Stimulated activated CD8-positive, alpha-beta memory T cell treated with anti-CD3 and anti-CD28 coated beads, Interleukin-12 subunit alpha, Interleukin-12 subunit beta, amount 100 ng/mL, for 24 hours (primary cell): ENCODE data around the gene CDH4.
"Not testable (repeated sequence)": the region's sequence is repeated elsewhere in the genome, so short reads cannot be mapped to it uniquely, and the experiment has no call there.

Source experiments
- DNase-seq: peaks from one replicate; pipeline ENCODE4 v3.0.0-alpha.2; 2020; ENCODE audit errors: extremely low read depth

CDH4 gene

DNA sequence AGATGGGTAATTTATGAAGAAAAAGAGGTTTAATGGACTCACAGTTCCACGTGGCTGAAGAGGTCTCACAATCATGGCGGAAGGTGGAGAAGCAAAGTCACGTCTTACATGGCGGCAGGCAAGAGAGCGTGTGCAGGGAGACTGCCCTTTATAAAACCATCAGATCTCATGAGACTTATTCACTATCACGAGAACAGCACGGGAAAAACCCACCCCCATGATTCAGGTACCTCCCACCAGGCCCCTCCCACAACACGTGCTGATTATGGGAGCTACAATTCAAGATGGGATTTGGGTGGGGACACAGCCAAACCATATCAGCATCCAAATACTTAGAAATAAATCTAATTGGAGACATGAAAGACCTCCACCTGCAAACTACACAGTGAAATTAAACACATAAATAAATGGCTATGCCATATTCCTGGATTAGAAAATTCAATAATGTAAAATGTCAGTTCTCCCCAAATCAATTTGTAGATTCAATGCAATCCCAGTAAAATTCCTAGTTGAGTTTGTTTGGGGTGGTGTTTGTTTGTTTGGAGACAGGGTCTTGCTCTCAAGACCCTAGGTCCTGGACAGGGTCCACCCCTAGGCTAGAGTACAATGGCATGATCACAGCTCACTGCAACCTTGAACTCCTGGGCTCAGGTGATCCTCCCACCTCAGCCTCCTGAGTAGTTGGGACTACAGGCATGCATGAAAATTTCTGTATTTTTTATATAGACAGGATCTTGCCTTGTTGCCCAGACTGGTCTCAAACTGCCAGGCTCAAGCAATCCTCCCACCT is 712.0 kb downstream of the CDH4 start:
- DNase-seq = no peak

DNA sequence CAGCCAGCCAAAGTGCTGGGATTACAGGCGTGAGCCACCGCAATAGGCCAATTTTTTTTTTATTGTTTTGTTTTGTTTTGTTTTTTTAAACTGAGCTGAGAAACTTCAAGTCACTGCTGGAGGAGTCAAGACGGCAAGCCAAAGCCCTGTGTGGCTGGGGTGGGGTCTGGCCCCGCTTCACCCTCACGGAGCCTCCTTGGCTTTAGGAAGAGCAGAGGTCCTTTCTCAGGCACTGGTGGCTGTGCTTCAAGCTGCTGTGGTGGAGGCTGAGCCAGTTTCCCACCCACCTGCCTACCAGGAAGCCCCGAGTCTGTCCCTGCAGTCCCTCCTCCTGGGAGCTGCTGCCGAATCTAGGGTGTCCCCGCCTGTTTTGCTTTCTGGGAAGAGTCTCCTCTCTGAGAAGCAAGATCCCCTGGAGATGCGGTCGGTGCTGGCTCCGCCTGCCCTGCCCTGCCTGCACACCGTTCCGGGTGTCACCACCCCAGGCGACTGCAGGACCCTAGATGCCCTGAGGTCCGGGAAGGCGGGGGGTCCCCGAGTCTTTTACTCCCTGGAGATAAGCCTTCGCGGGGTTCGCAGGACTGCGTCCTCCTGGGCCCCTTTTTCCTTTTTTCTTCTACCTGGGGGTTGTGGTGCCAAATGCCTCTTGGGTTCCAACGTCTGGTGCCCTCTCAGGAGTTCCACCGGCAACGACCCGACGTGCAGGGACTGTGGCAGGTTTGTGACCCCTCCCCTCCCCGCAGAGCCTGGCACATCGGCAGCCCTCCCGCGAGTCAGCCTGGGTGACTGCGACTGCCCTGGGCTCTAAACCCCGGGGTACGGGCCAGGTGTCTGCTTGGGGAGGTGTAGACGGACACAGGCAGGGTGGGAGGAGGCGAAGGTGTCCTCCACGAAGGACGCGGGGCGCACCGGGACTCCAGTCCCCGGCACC is 712.9 kb downstream of the CDH4 start:
- DNase-seq = no peak

DNA sequence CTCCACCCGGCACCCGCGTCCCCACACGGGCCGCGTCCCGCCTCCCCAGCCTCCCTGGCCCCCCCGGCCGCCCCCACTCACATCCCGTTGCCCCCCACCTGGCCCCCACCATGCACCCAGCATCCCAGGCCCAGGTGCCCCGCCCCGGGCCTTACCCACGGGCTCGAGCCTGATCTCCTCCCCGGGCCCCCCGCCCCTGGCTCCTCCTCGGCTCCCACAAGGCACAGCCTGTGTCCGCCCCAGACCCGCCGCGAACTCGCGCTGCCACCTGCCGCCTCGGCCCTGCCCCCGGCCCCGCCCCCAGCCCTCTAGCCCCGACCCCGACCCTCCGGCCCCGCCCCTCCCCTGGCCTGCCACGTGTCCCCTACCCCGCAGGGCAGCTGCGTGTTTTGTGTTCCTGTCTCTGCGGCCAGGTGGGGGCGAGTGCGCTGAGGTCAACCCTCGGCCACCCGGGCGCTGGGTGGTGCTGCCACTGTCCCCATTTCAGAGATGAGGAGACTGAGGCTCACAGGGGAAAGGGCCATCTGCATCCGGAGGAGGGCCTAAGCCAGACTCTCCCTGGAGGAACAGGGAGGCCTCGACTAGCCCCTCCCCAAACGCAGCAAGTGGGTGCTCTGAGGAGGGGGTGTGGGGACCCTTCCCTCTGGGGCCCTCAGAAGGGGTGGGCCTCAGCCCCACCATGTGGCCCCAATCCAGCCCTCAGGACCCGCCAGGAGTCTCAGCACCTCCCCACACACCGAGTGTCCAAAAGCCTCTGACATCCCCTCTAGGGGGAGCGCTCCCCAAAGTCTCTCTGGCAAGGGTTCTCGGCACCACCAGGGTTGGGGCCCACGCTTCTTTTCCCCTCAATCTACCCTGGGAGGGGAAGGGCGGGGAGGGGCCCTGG is 713.8 kb downstream of the CDH4 start:
- no peak for DNase-seq

DNA sequence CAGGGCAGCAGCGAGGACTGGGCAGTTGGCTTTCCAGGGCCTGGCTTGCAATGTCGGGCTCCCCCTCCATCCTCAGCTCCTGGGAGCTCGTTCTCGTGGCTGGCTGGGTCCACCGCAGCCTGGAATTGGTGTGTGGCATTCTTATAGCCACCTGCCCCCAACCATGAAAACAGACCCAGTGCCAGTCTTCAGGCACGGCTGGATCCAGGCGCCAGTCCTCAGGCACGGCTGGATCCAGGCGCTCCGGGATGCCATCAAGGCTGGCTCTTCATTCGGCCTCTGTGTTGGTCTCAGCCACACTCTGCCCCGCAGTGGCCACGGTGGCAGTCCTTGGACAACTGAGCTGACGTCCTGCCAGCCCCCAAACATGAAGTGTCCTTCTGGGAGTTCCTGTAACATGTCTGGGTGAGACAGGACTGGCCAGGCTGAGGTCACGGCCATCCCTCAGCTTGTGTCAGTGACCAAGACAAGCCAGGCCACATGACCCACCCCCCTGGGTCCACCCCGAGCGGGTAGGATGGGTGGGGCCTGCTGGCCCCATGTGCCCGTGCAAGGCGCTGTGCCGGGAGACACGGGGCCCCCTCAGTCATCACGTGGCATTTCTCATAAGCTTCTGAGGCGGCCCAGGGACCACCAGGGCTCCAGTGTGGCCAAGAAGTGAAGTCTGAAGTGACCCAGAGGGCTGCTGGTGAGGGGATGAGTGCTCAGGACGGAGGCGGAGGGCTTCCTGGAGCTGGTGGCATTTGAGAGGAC is 714.6 kb downstream of the CDH4 start:
- DNase-seq = no peak

DNA sequence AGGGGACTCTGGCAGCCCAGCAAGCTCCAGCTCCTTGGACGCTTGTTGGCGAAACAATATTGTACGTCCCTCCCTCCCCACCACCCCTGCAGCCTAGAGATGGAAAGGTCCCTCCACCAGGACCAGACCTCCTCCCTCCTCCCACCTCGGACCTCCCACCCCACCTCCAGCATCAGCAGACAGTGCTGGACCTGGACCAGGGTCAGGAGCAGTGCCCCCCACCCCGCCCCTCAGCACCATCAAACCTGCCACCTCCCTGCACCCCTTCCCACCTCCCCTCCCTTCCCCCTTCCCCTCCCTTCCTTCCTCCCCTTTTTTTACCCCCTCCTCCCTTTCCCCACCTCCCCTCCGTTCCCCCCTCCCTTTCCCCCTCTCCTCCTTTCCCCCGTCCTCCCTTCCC is 715.2 kb downstream of the CDH4 start:
- no peak for DNase-seq

DNA sequence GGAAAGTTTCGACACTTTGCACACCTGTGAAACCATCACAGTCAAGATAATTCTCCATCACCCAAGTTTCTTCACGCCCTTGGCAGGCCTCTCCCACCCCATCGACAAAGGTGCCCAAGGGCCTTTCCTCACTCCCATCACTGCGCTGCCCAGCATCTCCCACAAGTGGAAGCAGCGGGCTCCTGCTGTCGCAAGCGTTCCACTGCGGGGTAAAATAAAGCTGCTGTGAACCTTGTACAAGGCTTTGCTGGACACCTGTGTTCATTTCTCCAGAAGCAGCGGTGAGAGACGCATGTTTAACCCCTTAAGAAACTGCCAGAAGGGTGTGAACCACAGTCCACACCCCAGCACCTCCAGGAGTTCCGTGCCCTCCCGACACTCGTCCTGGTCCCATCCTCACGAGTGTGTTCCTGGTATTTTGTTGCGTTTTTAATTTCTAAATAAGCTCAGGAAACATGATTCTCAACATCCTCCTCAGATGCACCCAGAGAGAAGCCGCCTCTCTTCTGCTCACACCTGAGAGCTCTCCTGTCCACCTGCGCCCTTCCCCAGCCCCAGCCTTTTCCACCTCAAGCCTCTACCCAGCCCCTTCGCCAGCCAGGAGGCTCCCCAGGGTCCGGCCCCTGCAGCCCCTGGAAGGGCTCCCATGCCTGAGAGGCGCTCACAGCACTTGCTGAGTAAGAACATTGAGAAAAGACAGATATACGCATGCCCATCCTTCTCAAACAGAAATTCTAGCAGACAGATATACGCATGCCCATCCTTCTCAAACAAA is 716.2 kb downstream of the CDH4 start:
- DNase-seq = no peak

DNA sequence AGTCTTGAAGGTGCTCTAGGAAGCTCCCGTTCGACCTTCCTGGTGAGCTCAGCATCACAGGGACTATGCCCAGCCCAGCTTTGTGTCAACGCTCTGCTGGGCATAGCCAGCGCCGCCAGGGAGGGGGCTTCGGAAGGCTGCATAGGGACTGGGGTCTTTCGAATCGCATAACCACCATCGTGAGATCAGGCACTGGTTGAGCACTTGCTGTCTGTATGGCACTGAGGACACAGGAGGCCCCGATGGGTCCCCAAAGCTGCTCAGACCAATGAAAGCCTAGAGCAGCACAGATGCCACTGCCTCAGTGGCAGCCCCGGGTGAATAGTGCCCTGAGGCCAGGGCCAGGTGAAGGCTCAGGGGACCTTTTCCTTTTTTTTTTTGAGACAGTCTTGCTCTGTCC is 716.9 kb downstream of the CDH4 start:
- no peak for DNase-seq

DNA sequence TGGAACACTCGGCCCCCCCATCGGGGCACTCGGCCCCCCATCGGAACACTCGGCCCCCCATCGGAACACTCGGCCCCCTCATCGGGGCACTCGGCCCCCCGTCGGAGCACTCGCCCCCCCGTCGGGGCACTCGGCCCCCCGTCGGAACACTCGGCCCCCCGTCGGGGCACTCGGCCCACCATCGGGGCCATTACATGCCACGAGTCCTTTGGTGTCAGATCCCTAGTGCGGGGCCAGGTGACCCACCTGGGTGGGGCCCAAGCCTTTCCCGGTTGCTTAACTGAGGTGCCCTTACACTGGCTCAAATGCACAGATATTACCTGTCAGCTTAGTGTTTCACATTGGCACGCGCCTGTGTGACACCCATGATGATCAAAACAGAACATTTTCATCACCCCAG is 717.7 kb downstream of the CDH4 start:
- DNase-seq = no peak

DNA sequence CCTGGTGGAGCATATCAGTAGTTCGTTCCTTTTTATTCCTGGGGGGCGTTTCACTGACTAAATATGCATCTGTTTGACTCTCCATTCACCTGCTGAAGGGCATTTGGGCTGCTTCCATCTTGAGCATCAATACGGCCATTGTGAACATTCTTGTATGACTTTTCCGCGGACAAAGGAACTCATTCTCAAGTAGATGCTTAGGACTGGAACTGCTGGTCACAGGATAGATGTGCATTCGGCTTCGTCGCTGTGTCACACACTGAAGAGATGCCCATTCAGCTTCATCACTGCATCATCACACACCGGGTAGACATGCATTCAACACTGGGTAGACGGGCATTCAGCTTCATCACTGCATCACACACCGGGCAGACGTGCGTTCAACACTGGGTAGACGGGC is 718.3 kb downstream of the CDH4 start:
- no peak for DNase-seq

DNA sequence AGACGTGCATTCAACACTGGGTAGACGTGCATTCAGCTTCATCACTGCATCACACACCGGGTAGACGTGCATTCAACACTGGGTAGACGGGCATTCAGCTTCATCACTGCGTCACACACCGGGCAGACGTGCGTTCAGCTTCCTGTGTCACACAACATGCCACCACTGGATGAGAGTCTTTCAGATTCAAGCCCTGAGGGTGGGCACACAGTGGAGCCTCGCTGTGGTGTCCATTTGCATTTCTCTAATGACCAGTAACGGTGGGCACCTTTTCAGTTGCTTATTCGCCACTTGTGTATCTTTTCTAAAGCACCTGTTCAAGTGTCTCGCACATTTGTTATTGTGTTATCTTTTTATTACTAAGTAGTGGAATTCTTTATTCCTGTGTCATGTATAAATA is 719.5 kb downstream of the CDH4 start:
- not testable (repeated sequence) for DNase-seq

DNA sequence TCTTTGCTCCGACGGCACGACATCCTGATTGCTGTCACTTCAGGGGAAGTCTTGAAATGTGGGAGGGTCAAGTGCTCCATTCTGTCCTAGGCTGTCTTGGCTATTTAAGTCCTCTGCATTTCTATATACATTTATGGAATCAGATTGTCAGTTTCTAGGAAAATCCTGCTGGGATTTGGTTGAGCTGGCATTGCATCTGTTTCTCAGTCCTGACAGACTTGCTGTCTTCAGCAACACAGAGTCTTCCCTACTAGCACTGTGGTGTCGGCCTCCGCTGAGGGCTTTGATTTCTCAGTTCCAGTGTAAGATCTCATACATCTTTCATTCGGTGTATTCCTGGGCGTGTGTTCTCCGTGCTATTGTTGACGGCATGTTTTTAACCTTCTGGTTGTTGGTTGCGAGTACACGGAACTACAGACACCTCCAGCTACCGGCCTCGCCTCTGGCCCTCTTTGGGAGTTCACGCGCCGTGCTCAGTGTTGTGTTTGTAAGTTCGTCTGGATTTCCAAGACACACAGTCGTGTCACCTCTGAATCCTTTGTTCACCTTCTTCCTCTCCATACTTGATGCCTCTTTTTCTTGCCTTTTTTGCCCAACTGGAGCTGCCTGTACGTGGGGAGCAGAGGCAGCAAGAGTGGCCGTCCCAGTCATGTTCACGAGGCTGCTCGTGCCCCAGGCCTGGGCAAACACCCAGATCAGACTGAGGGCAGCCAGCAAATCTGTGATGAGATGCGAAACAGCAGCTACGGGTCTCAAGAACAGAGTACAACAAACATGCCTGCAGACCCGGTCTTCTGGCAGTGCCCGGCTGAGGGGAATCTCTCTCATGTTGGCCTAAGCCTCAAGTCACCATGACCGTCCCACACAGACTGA is 720.8 kb downstream of the CDH4 start:
- DNase-seq = no peak

DNA sequence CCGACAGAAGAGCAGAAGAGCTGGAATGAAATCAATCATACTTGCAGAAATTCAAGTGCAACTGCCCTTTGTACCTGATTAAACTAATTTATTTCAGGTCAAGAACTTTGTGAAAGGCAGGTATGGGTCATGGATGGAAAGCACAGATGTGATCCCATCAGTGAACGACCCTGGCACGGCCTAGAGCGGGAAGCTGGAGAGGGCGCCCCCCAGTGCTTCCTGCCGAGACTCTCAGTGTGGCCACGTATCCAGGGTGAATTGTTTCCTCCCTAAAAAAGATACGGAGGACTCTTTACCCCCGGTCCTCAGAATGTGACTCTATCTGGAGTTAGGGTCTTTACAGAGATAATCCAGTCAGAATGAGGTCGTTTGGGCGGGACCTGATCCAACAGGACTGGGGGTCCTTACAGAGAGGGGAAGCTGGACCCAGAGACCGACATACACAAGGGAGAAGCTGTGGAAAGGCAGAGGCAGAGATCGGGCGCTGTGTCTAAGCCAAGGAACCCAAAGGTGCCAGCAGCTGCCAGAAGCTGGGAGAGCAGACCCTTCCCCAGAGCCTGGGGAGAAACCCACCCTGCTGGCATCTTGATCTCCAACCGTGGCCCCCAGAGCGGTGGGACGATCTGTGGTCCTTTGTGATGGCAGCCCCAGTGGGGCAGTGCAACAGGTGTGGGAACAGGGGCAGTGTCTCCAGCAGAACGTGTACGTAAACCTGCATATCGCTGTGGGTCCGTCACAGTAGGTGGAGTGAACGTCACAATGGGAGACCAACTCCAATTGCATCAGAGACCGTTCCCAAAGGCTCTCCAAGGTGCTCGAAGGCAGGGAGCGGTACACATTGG is 721.7 kb downstream of the CDH4 start:
- no peak for DNase-seq

DNA sequence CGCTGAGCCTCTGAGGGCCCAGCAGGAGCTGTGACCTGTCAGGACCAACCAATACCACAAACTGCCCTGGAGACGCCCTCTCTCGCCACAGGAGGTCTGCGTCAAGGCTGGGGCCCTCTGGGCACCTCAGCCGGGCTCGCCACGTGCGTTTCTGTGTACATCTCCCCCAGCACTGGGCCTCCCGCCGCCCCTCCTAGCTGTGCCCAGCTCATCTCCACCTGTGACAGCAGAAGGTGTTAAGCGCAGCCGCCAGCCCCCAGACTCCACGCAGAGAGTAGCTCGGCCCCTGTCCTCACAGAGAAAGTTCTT is 722.2 kb downstream of the CDH4 start:
- no peak for DNase-seq

DNA sequence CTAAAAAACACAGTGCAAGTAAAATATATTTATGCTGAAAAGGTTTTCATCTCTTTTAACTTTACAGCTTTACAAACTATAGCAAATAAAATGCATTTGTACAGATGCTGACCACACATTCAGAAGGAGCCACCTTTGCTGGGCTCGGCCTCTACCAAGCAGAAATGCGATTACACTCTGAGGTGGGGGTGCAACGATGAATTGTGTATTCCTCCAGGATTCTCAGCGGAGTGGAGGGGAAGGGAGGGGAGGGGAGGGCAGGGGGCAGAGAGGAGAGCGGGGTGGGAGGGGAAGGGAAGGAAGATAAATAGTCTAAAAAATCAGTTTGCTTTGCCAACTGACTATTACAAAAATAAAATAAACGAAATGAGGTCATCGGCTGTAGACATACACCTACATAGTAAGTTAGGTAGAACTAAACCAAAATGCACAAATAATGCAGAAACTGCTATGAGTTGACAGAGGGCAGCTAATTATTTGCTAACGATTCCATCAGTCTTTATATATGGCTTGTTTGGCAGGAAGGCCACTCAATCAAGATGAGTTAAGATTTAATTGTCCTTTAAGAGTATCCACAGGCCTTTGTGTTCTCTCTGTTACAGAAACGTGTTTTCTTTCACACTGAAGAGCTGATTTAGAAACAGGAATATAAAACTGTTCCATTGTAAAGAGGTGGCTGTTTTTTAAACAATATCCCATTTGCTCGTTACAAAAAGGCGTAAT is 723.5 kb downstream of the CDH4 start:
- no peak for DNase-seq

DNA sequence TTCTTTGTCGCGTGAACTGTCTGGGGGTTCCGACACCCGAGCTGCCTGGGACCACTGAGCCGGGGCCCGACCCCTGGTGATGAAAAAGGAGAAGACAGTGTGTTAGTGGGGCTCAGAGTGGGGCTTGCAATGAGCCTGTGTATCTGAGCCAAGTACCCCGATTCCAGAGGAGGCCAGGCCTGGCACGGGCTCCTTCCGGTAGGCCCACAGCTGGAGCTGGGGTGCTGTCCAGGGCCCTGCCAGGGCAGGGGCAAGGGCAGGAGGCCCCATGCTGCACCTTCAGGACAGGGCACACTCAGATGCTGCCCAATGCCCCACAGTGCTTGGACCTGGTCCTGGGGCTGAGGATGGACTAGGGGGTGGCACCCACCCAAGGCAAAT is 724.2 kb downstream of the CDH4 start:
- no peak for DNase-seq

DNA sequence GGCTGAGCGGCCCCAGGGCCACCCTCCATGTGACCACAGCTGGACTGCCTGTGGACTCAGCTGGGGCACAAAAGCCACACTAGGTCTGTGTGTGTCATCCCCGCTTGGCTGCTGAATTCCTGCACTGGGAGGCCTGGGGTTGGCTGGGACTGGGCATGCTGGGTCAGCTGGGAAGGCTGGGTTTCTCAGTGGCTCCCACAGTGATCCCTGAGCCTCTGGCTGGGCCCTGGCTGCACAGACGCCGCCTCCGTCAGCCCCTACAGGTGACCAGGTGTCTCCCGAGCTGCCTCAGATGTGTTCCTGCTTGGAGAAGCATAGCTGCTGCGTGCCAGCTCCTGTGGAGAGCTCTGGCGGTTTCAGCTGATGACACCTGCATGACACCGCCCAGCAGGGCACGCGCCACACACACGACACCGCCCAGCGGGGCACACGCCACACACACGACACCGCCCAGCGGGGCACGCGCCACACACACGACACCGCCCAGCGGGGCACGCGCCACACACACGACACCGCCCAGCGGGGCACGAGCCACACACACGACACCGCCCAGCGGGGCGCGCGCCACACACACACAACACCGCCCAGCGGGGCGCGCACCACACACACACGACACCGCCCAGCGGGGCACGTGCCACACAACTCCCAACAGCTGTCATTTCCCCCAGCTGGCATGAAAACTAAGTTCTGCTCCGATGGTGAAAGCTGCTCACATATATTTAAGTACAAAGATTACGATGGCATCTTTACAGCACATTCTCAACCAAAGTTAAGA is 724.8 kb downstream of the CDH4 start:
- DNase-seq = no peak

DNA sequence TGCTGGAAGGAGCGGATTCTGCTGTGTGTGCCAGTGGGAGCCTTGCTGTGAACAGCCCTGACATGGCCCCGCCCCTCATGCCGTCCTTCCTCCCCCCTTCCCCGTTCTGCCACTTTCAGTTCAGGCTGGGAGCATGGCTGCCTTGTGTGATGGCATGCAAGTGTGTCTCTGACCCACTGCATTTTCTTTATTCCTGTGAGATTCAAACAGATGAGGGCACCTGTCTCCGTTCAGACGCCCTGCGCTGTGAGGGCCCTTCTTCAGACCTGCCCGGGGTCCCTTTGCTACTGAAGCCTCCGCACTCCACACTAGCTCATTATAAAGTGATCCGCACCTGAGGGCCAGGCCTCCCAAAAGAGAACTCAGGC is 725.3 kb downstream of the CDH4 start:
- no peak for DNase-seq
